Chondrocyte (in vitro differentiated cells): ENCODE results near the gene AP2S1. TPM values are rescaled to one million over a fixed set of nuclear protein-coding genes. Genes with fewer than 3 reads are reported as not detected.

Experiments
- DNase-seq: peaks from one replicate; pipeline ENCODE4 v3.0.0; 2021; ENCODE audit warnings: mixed read lengths, low spot score
- H3K27ac Mint-ChIP-seq: one replicate; pipeline ENCODE4 v1.8.0; 2021; ENCODE audit warnings: mild to moderate bottlenecking, moderate library complexity, mixed read lengths; ENCODE audit not compliant: unreplicated experiment
- H3K27me3 Mint-ChIP-seq: 2 replicates; pipeline ENCODE4 v1.8.0; 2021; ENCODE audit warnings: low read depth, mixed read lengths
- H3K36me3 Mint-ChIP-seq: 2 replicates; pipeline ENCODE4 v1.8.0; 2021; ENCODE audit warnings: low read depth, mixed read lengths
- H3K4me1 Mint-ChIP-seq: 2 replicates; pipeline ENCODE4 v1.8.0; 2021; ENCODE audit warnings: low read depth, mild to moderate bottlenecking, mixed read lengths
- H3K4me3 Mint-ChIP-seq: one replicate; pipeline ENCODE4 v1.8.0; 2021; ENCODE audit warnings: mild to moderate bottlenecking, moderate library complexity, mixed read lengths; ENCODE audit not compliant: unreplicated experiment
- H3K9me3 Mint-ChIP-seq: 2 replicates; pipeline ENCODE4 v1.8.0; 2021; ENCODE audit warnings: low read depth, mixed read lengths
- total RNA-seq: library from RNA; stranded (reverse); gene quantifications from 3 replicates; pipeline ENCODE4 v1.2.1, GENCODE V29; 2021
- TF ChIP-seq, protein P1 (sequence below): fragments of 200-600 bp; sonication (generic); IDR thresholded peaks from 2 replicates; pipeline ENCODE4 v1.5.0; 2021; ENCODE audit warnings: antibody characterized with exemption, mild to moderate bottlenecking, moderate library complexity

The AP2S1 gene
- total RNA-seq, 1 donor from 2014 or later = 189 TPM

DNA sequence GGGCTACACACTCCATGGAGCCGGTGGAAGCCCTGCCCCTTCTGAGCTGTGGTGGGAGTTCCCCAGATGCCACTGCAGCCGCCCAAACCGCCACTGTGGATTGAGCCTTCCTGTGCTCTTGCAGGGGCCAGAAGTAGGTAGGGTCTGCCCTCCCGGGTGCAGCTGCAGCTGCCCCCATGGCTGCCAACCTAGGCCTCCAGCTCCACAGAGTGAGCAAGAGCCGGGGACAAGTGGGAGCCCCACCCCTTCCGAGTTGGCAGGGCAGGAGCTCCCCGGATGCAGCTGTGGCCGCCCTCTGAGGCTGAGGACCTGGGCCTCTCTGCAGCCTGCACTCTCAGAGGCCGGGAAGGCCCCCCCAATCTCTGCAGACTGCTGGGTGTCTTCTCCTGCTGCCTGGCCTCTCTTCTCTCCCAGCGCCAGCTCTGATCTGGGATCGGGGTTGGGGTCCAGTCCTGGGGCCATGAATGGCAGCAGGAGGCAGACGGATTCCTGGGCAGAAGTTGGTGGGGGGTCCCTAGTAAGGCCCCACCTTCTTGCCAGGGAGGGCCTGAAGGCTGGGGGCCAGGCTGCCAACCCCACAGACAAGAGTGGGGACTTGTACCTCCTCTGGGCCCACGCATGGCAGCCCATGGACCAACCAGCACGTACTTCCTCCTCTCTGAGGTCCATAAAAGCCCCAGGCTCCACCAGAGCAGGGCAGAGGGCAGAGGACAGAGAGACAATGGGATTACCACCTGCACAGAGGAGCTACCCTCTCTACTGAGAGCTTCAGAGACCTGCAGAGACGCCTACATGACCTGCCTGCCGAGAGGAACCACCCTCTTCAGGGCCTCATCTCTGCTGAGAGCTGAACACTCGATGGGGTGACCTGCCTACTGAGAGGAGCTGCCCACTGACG, 28.9 kb downstream of the AP2S1 start:
- Mint-ChIP-seq H3K4me1 (peaks cover 7% of the 10 kb centered on the region), H3K36me3 (no peaks in the 10 kb centered on the region), H3K9me3 (no peaks in the 10 kb centered on the region), H3K27me3 (no peaks in the 10 kb centered on the region), H3K4me3 (no peak overlapping the region), H3K27ac (no peak overlapping the region)
- no peak for DNase-seq
- TF ChIP-seq, protein P1, sequence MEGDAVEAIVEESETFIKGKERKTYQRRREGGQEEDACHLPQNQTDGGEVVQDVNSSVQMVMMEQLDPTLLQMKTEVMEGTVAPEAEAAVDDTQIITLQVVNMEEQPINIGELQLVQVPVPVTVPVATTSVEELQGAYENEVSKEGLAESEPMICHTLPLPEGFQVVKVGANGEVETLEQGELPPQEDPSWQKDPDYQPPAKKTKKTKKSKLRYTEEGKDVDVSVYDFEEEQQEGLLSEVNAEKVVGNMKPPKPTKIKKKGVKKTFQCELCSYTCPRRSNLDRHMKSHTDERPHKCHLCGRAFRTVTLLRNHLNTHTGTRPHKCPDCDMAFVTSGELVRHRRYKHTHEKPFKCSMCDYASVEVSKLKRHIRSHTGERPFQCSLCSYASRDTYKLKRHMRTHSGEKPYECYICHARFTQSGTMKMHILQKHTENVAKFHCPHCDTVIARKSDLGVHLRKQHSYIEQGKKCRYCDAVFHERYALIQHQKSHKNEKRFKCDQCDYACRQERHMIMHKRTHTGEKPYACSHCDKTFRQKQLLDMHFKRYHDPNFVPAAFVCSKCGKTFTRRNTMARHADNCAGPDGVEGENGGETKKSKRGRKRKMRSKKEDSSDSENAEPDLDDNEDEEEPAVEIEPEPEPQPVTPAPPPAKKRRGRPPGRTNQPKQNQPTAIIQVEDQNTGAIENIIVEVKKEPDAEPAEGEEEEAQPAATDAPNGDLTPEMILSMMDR = no peak

GRCh38 chr19:46818812-46819211, 31.8 kb downstream of the AP2S1 start:
- Mint-ChIP-seq H3K27me3 (no peaks in the 10 kb centered on the region), H3K36me3 (no peaks in the 10 kb centered on the region), H3K27ac (no peak overlapping the region), H3K4me3 (no peak overlapping the region), H3K9me3 (no peaks in the 10 kb centered on the region), H3K4me1 (peaks cover 10% of the 10 kb centered on the region)
- DNase-seq = no peak
- TF ChIP-seq, protein P1 = no peak

DNA sequence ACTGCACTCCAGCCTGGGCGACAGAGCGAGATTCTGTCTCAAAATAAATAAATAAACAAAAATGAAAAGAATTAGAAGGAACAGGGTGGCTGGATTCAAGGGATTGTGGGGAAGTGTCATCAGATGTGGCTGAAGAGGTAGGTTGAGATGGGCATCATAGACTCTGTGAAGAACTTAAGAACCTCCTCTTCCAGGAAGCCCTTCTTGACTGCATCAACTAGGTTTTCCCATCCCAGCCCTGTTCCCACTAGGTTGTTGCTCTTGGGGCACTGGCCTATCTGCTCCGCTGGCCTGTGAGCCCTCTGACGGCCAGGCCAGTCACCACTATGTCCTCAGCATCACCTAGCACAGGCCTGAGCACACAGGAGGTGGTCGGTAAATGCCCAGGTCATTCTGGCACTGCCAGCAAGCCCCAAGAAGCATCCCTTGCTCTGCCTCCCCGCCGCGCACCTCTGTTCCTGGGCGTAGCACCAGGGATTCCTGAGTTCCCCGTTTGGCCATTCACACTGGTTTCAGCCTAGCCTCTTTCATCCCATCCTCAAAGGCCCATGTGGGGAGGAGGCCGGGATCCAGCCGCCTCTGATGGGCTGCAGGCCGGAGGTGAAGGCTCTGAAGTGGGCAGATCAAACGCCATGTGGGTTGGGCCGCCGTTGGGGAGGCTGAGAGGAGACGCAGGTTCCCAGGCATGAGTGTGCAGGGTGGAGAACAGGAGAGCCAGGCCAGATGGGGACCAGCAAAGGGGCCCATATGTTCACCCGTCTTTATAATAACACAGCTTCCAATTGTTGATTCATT, 34.6 kb downstream of the AP2S1 start:
- no peak overlapping the region for H3K4me3 Mint-ChIP-seq
- TF ChIP-seq, protein P1 = no peak
- no peak overlapping the region for H3K27ac Mint-ChIP-seq
- no peaks in the 10 kb centered on the region for H3K9me3 Mint-ChIP-seq
- DNase-seq = no peak
- H3K27me3 Mint-ChIP-seq = no peaks in the 10 kb centered on the region
- H3K4me1 Mint-ChIP-seq = peaks cover 19% of the 10 kb centered on the region
- H3K36me3 Mint-ChIP-seq = no peaks in the 10 kb centered on the region

DNA sequence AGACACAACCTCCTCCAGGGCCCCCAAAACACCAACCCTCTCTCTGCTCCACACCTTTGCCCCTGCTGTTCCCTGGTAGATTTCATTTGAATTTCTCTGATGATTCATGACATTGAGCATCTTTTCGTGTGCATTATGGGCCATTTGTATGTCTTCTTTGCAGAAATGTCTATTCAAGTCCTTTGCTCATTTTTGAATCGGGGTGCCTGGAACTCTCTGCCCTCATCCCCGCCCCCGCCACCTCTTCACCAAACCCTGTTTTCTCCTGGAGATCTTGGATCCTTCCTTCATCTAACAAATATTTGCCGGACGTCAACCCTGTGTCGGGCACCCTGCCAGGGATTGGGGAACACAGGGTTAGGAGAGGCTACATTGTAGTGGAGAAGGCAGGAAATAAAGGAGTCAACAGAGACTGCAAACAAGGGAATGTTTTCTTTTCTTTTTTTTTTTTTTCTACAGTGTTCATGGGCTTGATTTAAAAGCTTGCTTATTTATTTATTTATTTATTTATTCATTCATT, 36.7 kb downstream of the AP2S1 start:
- Mint-ChIP-seq H3K4me1 (peaks cover 12% of the 10 kb centered on the region), H3K9me3 (no peaks in the 10 kb centered on the region), H3K27ac (peak overlapping the region; percentile 71), H3K36me3 (no peaks in the 10 kb centered on the region), H3K4me3 (no peak overlapping the region), H3K27me3 (no peaks in the 10 kb centered on the region)
- TF ChIP-seq, protein P1 = no peak
- DNase-seq = no peak
